ENCODE measurements around the gene SPIRE1. TPM values are rescaled to one million over a fixed set of nuclear protein-coding genes. Genes with fewer than 3 reads are reported as not detected.

SPIRE1 gene
- total RNA-seq, 2 donors from 2014 or later, result 21.9 to 23.6 TPM

DNA sequence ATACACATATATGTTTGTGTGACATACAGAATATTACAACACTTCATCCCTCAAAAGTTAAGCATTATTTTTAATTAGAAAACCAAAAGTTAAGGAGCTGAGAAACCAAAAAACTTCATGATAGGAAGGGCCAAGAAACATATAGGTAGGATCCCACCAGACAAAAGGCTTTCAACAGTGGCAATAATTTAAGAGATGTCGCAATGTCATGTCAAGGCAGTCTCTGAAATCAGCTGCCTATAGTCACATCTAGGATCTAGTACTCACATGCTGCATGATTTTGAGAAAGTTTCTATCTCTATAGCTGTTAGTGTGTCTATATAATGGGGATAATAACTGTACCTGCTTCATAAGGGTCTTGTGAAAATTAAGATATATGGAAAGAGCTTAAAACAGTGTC lies 72.7 kb downstream of the SPIRE1 start:
- TF ChIP-seq POLR2AphosphoS5 (IDR thresholded peaks at IDR 0.05) (no peak), POLR2A (IDR thresholded peaks at IDR 0.05) (no peak)
- TF ChIP-seq, protein P1, sequence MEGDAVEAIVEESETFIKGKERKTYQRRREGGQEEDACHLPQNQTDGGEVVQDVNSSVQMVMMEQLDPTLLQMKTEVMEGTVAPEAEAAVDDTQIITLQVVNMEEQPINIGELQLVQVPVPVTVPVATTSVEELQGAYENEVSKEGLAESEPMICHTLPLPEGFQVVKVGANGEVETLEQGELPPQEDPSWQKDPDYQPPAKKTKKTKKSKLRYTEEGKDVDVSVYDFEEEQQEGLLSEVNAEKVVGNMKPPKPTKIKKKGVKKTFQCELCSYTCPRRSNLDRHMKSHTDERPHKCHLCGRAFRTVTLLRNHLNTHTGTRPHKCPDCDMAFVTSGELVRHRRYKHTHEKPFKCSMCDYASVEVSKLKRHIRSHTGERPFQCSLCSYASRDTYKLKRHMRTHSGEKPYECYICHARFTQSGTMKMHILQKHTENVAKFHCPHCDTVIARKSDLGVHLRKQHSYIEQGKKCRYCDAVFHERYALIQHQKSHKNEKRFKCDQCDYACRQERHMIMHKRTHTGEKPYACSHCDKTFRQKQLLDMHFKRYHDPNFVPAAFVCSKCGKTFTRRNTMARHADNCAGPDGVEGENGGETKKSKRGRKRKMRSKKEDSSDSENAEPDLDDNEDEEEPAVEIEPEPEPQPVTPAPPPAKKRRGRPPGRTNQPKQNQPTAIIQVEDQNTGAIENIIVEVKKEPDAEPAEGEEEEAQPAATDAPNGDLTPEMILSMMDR (IDR thresholded peaks at IDR 0.05), result no peak
- Histone ChIP-seq H3K27me3 (replicated peaks; ENCODE audit: insufficient read depth) (no peaks in the 10 kb centered on the region), H3K4me1 (replicated peaks) (no peaks in the 10 kb centered on the region), H3K9me3 (no peaks in the 10 kb centered on the region), H3K27ac (no peak overlapping the region), H3K4me3 (no peak overlapping the region), H3K36me3 (no peaks in the 10 kb centered on the region)
- DNase-seq (ENCODE audit: low spot score), result no peak
- intact Hi-C loops (cut with DNase I), result no loop called here
- 100% methylated on average over 1 of the region's 1 CpG for WGBS

DNA sequence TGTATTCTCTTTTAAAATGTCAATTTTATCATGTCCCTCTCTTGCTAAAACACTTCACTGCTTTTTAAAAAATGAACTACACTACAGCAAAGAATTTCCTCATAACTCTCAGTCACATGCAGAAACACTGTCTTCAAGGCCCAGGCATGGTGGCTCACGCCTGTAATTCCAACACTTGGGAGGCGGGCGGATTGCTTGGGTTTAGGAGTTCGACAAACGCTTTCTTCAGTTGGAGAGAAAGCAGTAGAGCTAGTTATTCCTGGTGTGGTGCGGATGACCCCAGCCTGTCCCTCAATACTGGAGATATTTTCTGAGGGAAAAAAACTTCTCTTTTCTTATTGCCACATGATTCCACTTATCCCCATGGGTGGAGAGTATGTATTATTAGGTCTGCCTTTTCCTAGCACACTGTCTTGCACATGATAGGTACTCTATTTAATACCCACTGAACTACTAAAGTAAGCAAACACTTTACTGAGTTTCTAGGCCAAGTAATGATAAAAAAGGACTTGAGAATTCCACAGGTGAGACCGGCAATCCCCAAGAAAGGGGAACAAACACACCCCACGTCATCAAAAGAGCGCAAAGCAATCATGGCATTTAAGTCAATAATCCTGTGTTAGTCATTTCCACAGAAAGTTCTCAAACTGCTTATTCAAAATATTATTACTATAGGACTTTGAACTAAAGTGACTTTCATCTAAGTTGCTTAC lies 77.1 kb downstream of the SPIRE1 start:
- 92% methylated on average over 9 of the region's 9 CpGs for WGBS
- no peak for DNase-seq (ENCODE audit: low spot score)
- H3K4me1 ChIP-seq (replicated peaks), result no peaks in the 10 kb centered on the region
- no peak for TF ChIP-seq POLR2A (IDR thresholded peaks at IDR 0.05)
- TF ChIP-seq, protein P1 (IDR thresholded peaks at IDR 0.05), result no peak
- no peak for TF ChIP-seq POLR2AphosphoS5 (IDR thresholded peaks at IDR 0.05)
- intact Hi-C loops (cut with DNase I), result no loop called here
- no peaks in the 10 kb centered on the region for H3K27me3 ChIP-seq (replicated peaks; ENCODE audit: insufficient read depth)
- no peaks in the 10 kb centered on the region for H3K36me3 ChIP-seq
- H3K9me3 ChIP-seq, result no peaks in the 10 kb centered on the region
- no peak overlapping the region for H3K27ac ChIP-seq
- no peak overlapping the region for H3K4me3 ChIP-seq

DNA sequence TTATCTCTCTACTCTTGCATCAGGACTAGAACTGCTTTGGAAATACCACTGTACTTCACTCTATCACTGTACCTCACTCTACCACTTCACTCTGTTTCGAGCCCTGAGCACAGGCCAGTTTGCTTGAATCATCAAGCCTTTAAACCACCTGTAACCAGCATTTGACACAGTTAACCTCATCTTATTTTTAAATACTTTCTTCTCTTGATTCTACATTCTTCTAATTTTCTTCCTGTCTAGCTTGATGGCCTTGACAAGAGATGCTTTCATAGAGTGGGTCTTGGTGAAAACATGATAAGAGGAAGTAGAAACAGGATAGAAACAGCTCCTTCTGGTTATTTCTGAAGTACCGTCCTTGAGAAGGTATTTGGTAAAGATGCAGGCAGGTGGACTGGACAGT lies 78.1 kb downstream of the SPIRE1 start:
- H3K4me1 ChIP-seq (replicated peaks), result no peaks in the 10 kb centered on the region
- no peak overlapping the region for H3K27ac ChIP-seq
- TF ChIP-seq POLR2AphosphoS5 (IDR thresholded peaks at IDR 0.05), result no peak
- no peak for TF ChIP-seq POLR2A (IDR thresholded peaks at IDR 0.05)
- TF ChIP-seq, protein P1 (IDR thresholded peaks at IDR 0.05), result no peak
- H3K27me3 ChIP-seq (replicated peaks; ENCODE audit: insufficient read depth), result no peaks in the 10 kb centered on the region
- 71% methylated on average over 2 of the region's 2 CpGs for WGBS
- no peak overlapping the region for H3K4me3 ChIP-seq
- H3K9me3 ChIP-seq, result no peaks in the 10 kb centered on the region
- H3K36me3 ChIP-seq, result no peaks in the 10 kb centered on the region
- DNase-seq (ENCODE audit: low spot score), result no peak
- intact Hi-C loops (cut with DNase I), result no loop called here

DNA sequence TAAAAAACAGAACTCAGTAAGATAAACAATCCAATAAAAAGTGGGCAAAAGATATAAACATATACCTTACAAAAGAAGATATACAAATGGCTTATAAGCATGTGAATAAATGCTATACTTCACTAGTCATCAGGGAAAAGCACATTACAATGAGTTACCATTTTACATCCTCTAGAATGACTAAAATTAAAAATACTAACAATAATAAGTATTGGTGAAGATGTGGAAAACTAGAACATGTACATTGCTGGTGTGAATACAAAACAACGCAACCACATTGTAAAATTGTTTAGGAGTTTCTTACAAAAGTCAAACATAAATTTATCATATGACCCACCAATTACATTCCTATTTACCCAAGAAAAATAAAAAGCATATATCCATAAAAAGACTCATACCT lies 80.1 kb downstream of the SPIRE1 start:
- Histone ChIP-seq H3K4me1 (replicated peaks) (no peaks in the 10 kb centered on the region), H3K9me3 (no peaks in the 10 kb centered on the region), H3K36me3 (no peaks in the 10 kb centered on the region), H3K27me3 (replicated peaks; ENCODE audit: insufficient read depth) (no peaks in the 10 kb centered on the region), H3K27ac (no peak overlapping the region), H3K4me3 (no peak overlapping the region)
- intact Hi-C loops (cut with DNase I), result no loop called here
- DNase-seq (ENCODE audit: low spot score), result no peak
- TF ChIP-seq POLR2A (IDR thresholded peaks at IDR 0.05), result no peak
- TF ChIP-seq, protein P1 (IDR thresholded peaks at IDR 0.05), result no peak
- no peak for TF ChIP-seq POLR2AphosphoS5 (IDR thresholded peaks at IDR 0.05)
- 98% methylated on average over 1 of the region's 1 CpG for WGBS

DNA sequence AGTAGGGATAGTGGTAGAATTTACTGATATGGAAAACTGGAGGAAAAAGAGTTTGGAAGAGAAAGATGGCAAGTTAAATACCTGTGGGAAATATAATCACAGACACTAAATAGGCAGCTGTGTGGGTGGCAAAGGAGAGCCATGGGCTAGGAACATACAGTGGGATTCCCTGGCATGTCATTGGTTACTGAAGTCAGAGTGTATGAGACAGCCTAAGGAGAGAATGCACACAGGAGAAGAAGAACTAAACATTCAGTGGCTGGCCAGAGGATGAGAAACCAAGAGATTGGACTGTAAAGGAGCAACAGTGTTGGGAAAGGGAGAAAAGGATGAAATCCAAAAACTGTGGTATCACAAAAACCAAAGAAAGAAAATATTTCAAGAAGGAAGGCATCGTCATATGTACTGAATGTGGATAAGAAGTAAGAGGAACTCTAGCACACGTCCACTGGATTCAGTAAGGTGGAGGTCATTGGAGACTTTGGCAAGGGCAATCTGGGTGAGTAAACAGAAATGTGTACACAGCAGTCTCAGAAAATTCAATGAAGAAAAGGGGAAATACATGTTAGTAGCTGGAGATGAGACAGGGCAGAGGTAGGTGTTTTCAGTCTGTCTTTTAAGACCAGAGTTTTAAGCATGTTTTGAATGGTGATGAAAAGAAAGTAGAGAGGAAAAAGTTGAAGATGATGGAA lies 83.3 kb downstream of the SPIRE1 start:
- DNase-seq (ENCODE audit: low spot score), result no peak
- H3K4me1 ChIP-seq (replicated peaks), result no peaks in the 10 kb centered on the region
- TF ChIP-seq, protein P1 (IDR thresholded peaks at IDR 0.05), result no peak
- no peak for TF ChIP-seq POLR2A (IDR thresholded peaks at IDR 0.05)
- 68% methylated on average over 2 of the region's 2 CpGs for WGBS
- no peaks in the 10 kb centered on the region for H3K27me3 ChIP-seq (replicated peaks; ENCODE audit: insufficient read depth)
- intact Hi-C loops (cut with DNase I), result no loop called here
- H3K9me3 ChIP-seq, result no peaks in the 10 kb centered on the region
- H3K36me3 ChIP-seq, result no peaks in the 10 kb centered on the region
- no peak overlapping the region for H3K27ac ChIP-seq
- H3K4me3 ChIP-seq, result no peak overlapping the region

All from prostate gland (tissue), 2 donors.